HCT116 (cell line): ENCODE measurements around the gene PKD2L1. TPM values are rescaled to one million over a fixed set of nuclear protein-coding genes. Genes with fewer than 3 reads are reported as not detected.

Source experiments
- ATAC-seq: fragments of 200-7000 bp; cut with Tn5 transposase; 2 replicates; pipeline ENCODE4 v1.9.1; 2020; ENCODE audit warnings: mild to moderate bottlenecking, moderate library complexity
- BruUV-seq: library from RNA; stranded (reverse); fragments of 400-500 nt; replicated peaks from 2 replicates; lab custom pipeline; 2021; lab: Mats Ljungman, UMichigan
- CTCF ChIA-PET: fragments of 300-600 bp; sonication (Branson Sonifier 250); formaldehyde crosslinking; loops from one replicate; lab custom pipeline; 2021; ENCODE audit warnings: antibody characterized with exemption; lab: Charles Lee
- POLR2A ChIA-PET: fragments of 300-600, 350-600 bp; sonication (Branson Sonifier 250); formaldehyde crosslinking; loops from one replicate; lab custom pipeline; 2021; ENCODE audit warnings: antibody characterized with exemption; lab: Charles Lee
- RAD21 ChIA-PET, 2 experiments: fragments of 300-600 bp; sonication (Branson Sonifier 250); formaldehyde crosslinking; loops; one replicate each; lab custom pipeline; 2023; ENCODE audit warnings: low total read pairs in 2 of 2; ENCODE audit not compliant: uncharacterized antibody in 2 of 2, unreplicated experiment in 2 of 2, low non-redundant PET in 1 of 2; lab: Charles Lee
- DNase-seq: peaks from one replicate; pipeline ENCODE4 v3.0.0-alpha.2; 2010; ENCODE audit warnings: low read depth, low spot score
- H2AFZ ChIP-seq: fragments of 200-600 bp; shearing (Covaris generic), sonication (generic); 2 replicates; pipeline ENCODE4 v1.6.1; 2017; ENCODE audit warnings: low read depth, mixed run types, mixed read lengths, antibody characterized with exemption, low read length; ENCODE audit not compliant: poor library complexity, severe bottlenecking
- H3K27ac ChIP-seq: 2 replicates; pipeline ENCODE4 v1.5.1; 2012; ENCODE audit warnings: low read depth, low read length
- H3K27me3 ChIP-seq: fragments of 200-600 bp; sonication (generic); 2 replicates; pipeline ENCODE4 v1.6.1; 2016; ENCODE audit warnings: mixed run types, low read length, mixed read lengths; ENCODE audit not compliant: insufficient read depth
- H3K36me3 ChIP-seq, 2 experiments: fragments of 200-500 bp in 1 of 2; fragments of 200-600 bp in 1 of 2; sonication (Bioruptor generic) in 1 of 2; sonication (generic) in 1 of 2; 2 replicates each; pipeline versions ENCODE4 v1.5.1 to v1.6.1; 2014 to 2016; ENCODE audit warnings: low read length in 2 of 2, inconsistent platforms in 1 of 2, mixed read lengths in 1 of 2, mixed run types in 1 of 2; ENCODE audit not compliant: insufficient read depth in 2 of 2, control insufficient read depth in 1 of 2
- H3K4me1 ChIP-seq, 2 experiments: fragments of 200-600 bp in 1 of 2; sonication (generic) in 1 of 2; 2 replicates each; pipeline versions ENCODE4 v1.5.1 to v1.6.1; 2012 to 2017; ENCODE audit warnings: low read length in 2 of 2, inconsistent platforms in 1 of 2, mild to moderate bottlenecking in 1 of 2, mixed read lengths in 1 of 2, mixed run types in 1 of 2, moderate library complexity in 1 of 2; ENCODE audit not compliant: insufficient read depth in 2 of 2, control insufficient read depth in 1 of 2
- H3K4me2 ChIP-seq: fragments of 200-600 bp; sonication (generic); 2 replicates; pipeline ENCODE4 v1.6.1; 2017; ENCODE audit warnings: mixed run types, low read length, mixed read lengths
- H3K4me3 ChIP-seq, 2 experiments: fragments of 200-600 bp in 1 of 2; sonication (generic) in 1 of 2; replicated peaks in 1 of 2; 2 replicates each; pipeline ENCODE4 v1.5.1; 2011 to 2016; ENCODE audit warnings: low read length in 2 of 2, control low read depth in 1 of 2, low read depth in 1 of 2, mild to moderate bottlenecking in 1 of 2, mixed read lengths in 1 of 2, mixed run types in 1 of 2
- H3K79me2 ChIP-seq: fragments of 200-600 bp; sonication (generic); 2 replicates; pipeline ENCODE4 v1.6.1; 2017; ENCODE audit warnings: mild to moderate bottlenecking, mixed run types, low read length, moderate library complexity, mixed read lengths; ENCODE audit not compliant: insufficient read depth
- H3K9ac ChIP-seq: fragments of 200-600 bp; sonication (generic); 2 replicates; pipeline ENCODE4 v1.6.1; 2016; ENCODE audit warnings: low read length, mixed read lengths
- H3K9me2 ChIP-seq: fragments of 200-600 bp; sonication (generic), shearing (Covaris generic); 2 replicates; pipeline ENCODE4 v1.6.1; 2017; ENCODE audit warnings: mixed run types, mild to moderate bottlenecking, moderate library complexity; ENCODE audit not compliant: insufficient read depth
- H3K9me3 ChIP-seq, 2 experiments: fragments of 200-500 bp in 1 of 2; fragments of 200-600 bp in 1 of 2; sonication (Bioruptor generic) in 1 of 2; sonication (generic) in 1 of 2; 2 replicates each; pipeline ENCODE4 v1.6.1; 2014 to 2017; ENCODE audit warnings: low read length in 2 of 2, mixed read lengths in 2 of 2, inconsistent platforms in 1 of 2, low read depth in 1 of 2, mild to moderate bottlenecking in 1 of 2, mixed run types in 1 of 2, moderate library complexity in 1 of 2; ENCODE audit not compliant: control insufficient read depth in 1 of 2, insufficient read depth in 1 of 2
- H4K20me1 ChIP-seq: fragments of 200-600 bp; sonication (generic), shearing (Covaris generic); 2 replicates; pipeline ENCODE4 v1.6.1; 2017; ENCODE audit warnings: mixed run types, mild to moderate bottlenecking, moderate library complexity; ENCODE audit not compliant: insufficient read depth
- ATF3 ChIP-seq: IDR thresholded peaks from 2 replicates; pipeline ENCODE4 v1.6.1; 2012
- CBX3 ChIP-seq: IDR thresholded peaks from 2 replicates; pipeline ENCODE4 v1.6.1; 2012; ENCODE audit warnings: low read depth
- CEBPB ChIP-seq: IDR thresholded peaks from 2 replicates; pipeline ENCODE4 v1.6.1; 2012; ENCODE audit warnings: low read depth
- ELF1 ChIP-seq: IDR thresholded peaks from 2 replicates; pipeline ENCODE4 v1.6.1; 2012; ENCODE audit warnings: low read depth, borderline replicate concordance
- EZH2 ChIP-seq: fragments of 200-600 bp; sonication (generic); IDR thresholded peaks from 2 replicates; pipeline ENCODE4 v1.6.1; 2017; ENCODE audit warnings: antibody characterized with exemption, mixed run types
- JUND ChIP-seq: IDR thresholded peaks from 2 replicates; pipeline ENCODE4 v1.6.1; 2012
- MAX ChIP-seq: IDR thresholded peaks from 2 replicates; pipeline ENCODE4 v1.6.1; 2012
- POLR2A ChIP-seq: IDR thresholded peaks from 2 replicates; pipeline ENCODE4 v1.7.0; 2011; ENCODE audit warnings: borderline replicate concordance; ENCODE audit not compliant: insufficient read depth, insufficient read length; ENCODE audit errors: extremely low read depth
- POLR2AphosphoS5 ChIP-seq: IDR thresholded peaks from 2 replicates; pipeline ENCODE4 v1.6.1; 2011; ENCODE audit warnings: mild to moderate bottlenecking, low read depth, low read length, moderate library complexity
- RAD21 ChIP-seq: IDR thresholded peaks from 2 replicates; pipeline ENCODE4 v1.6.1; 2012; ENCODE audit warnings: low read depth, mild to moderate bottlenecking
- SRF ChIP-seq: IDR thresholded peaks from 2 replicates; pipeline ENCODE4 v1.6.1; 2012; ENCODE audit warnings: low read depth
- TCF7L2 ChIP-seq: IDR thresholded peaks from 2 replicates; pipeline ENCODE4 v1.7.0; 2011; ENCODE audit warnings: borderline replicate concordance, inconsistent platforms; ENCODE audit not compliant: insufficient read depth, insufficient read length; ENCODE audit errors: extremely low read depth
- ZBTB33 ChIP-seq: IDR thresholded peaks from 2 replicates; pipeline ENCODE4 v1.6.1; 2011; ENCODE audit warnings: mild to moderate bottlenecking, low read length, moderate library complexity; ENCODE audit not compliant: insufficient replicate concordance; ENCODE audit errors: extremely low read depth
- intact Hi-C: fragments of 100-400 bp; cut with micrococcal nuclease; formaldehyde crosslinking; loops from 2 replicates; pipeline ENCODE4 v1.10.0; 2022
- total RNA-seq: library from RNA; stranded (reverse); gene quantifications from one replicate; pipeline ENCODE4 v1.2.1, GENCODE V29; 2021; ENCODE audit not compliant: unreplicated experiment

PKD2L1 gene
- total RNA-seq, 1 experiment from 2014 or later, result 0.17 TPM

DNA sequence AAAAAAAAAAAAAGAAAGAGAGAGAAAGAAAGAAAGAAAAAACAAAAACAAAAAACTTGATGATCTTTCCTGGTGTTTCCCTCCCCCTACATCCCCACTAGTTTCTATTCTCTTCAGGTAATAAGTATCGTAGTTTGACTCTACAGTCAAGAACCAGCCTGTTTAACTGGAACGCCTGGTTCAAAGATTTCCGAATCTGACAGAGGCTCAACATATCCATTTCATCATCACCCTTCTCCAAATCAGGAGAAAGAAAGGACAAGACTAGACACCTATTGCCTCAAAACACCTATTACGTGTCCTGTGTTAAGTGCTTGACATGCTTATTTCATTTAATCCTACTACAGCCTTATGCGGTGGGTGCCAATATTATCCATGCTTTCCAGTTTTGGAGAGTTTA is 23.2 kb downstream of the PKD2L1 start:
- no TSS peak for BruUV-seq
- CTCF ChIA-PET, result no interaction called here
- peaks cover 0 to 3% of the 10 kb centered on the region in 2 experiments; a peak in 1 of 4 replicates for H3K4me1 ChIP-seq
- H2AFZ ChIP-seq, result no peak overlapping the region
- no peaks in the 10 kb centered on the region for H3K36me3 ChIP-seq
- H3K4me2 ChIP-seq, result no peak overlapping the region
- no peak overlapping the region for H3K4me3 ChIP-seq
- H3K27ac ChIP-seq, result no peak overlapping the region
- intact Hi-C loops, result no loop called here
- H3K79me2 ChIP-seq, result no peaks in the 10 kb centered on the region
- H3K9ac ChIP-seq, result no peak overlapping the region
- TF ChIP-seq RAD21, result no peak
- no peak for TF ChIP-seq POLR2A
- no peak for TF ChIP-seq SRF
- no peak for TF ChIP-seq POLR2AphosphoS5
- TF ChIP-seq EZH2, result no peak
- no peak for TF ChIP-seq TCF7L2
- no peak for TF ChIP-seq MAX
- TF ChIP-seq ATF3, result no peak
- no peak for TF ChIP-seq CEBPB
- TF ChIP-seq JUND, result no peak
- TF ChIP-seq ZBTB33, result no peak
- no peak for TF ChIP-seq CBX3
- TF ChIP-seq ELF1, result no peak
- RAD21 ChIA-PET, result no interaction called here
- ATAC-seq (no peak), DNase-seq (no peak)
- POLR2A ChIA-PET, result no interaction called here
- H3K27me3 ChIP-seq, result peaks cover 5% of the 10 kb centered on the region; the same call in 1 of the 2 replicates
- no peaks in the 10 kb centered on the region for H4K20me1 ChIP-seq
- H3K9me2 ChIP-seq, result no peaks in the 10 kb centered on the region
- H3K9me3 ChIP-seq, result no peaks in the 10 kb centered on the region
